Breast epithelium (tissue), 4 donors: ENCODE results near the gene ACOT9. TPM values are rescaled to one million over a fixed set of nuclear protein-coding genes. Genes with fewer than 3 reads are reported as not detected.
"Not testable (repeated sequence)": the region's sequence is repeated elsewhere in the genome, so short reads cannot be mapped to it uniquely, and the experiment has no call there.

Source experiments
- DNase-seq, 2 donors: peaks; one replicate each; pipeline ENCODE4 v3.0.0-alpha.2; 2019; ENCODE audit warnings: low spot score in 2 of 2
- H3K27ac ChIP-seq, 2 donors: fragments of 200-600 bp; sonication (generic) in 1 of 2; one replicate each; pipeline ENCODE4 v1.5.1; 2016 to 2019; ENCODE audit warnings: mild to moderate bottlenecking in 1 of 2
- H3K27me3 ChIP-seq, 2 donors: fragments of 200-600 bp; sonication (generic) in 1 of 2; one replicate each; pipeline versions ENCODE4 v1.5.1 to v1.6.0; 2017 to 2019; ENCODE audit warnings: control low read depth in 1 of 2, mild to moderate bottlenecking in 1 of 2
- H3K36me3 ChIP-seq: fragments of 200-600 bp; one replicate; pipeline ENCODE4 v1.5.1; 2019
- H3K4me1 ChIP-seq, 2 donors: fragments of 200-600 bp; sonication (generic); one replicate each; pipeline ENCODE4 v1.5.1; 2016 to 2019; ENCODE audit warnings: control low read depth in 1 of 2
- H3K4me3 ChIP-seq, 3 donors: fragments of 200-600 bp; sonication (generic); 1 replicate in 2 of 3; 2 replicates in 1 of 3; pipeline ENCODE4 v1.5.1; 2016 to 2019; ENCODE audit warnings: mild to moderate bottlenecking in 3 of 3, moderate library complexity in 2 of 3
- H3K9me3 ChIP-seq, 2 donors: fragments of 200-600 bp; sonication (generic) in 1 of 2; one replicate each; pipeline ENCODE4 v1.5.1; 2016 to 2019; ENCODE audit warnings: control low read depth in 1 of 2
- POLR2A ChIP-seq: fragments of 450-650 bp; IDR thresholded peaks from one replicate; pipeline ENCODE4 v1.6.1; 2016; ENCODE audit warnings: antibody characterized with exemption, mild to moderate bottlenecking, moderate library complexity
- POLR2AphosphoS5 ChIP-seq, 3 donors: sonication (generic); formaldehyde crosslinking; IDR thresholded peaks; one replicate each; pipeline ENCODE4 v1.6.1; 2017; ENCODE audit warnings: antibody characterized with exemption in 3 of 3
- intact Hi-C: fragments of 100-400 bp; cut with DNase I; formaldehyde crosslinking; loops from one replicate; pipeline ENCODE4 v1.15.1; 2023; ENCODE audit warnings: low total_unique reads
- total RNA-seq, 3 donors: library from RNA; depleted of rRNA; stranded (reverse); fragments of >200 nt; gene quantifications; one replicate each; pipeline ENCODE4 v1.1.0, GENCODE V29; 2016
- TF ChIP-seq, protein P1 (sequence below), 3 donors: fragments of 450-650 bp; IDR thresholded peaks; one replicate each; pipeline ENCODE4 v1.5.1; 2016 to 2017; ENCODE audit warnings: antibody characterized with exemption in 3 of 3, mild to moderate bottlenecking in 3 of 3, moderate library complexity in 3 of 3

Gene ACOT9
- total RNA-seq, 3 donors from 2014 or later = 38.7 to 42.3 (median 41.0) TPM

DNA sequence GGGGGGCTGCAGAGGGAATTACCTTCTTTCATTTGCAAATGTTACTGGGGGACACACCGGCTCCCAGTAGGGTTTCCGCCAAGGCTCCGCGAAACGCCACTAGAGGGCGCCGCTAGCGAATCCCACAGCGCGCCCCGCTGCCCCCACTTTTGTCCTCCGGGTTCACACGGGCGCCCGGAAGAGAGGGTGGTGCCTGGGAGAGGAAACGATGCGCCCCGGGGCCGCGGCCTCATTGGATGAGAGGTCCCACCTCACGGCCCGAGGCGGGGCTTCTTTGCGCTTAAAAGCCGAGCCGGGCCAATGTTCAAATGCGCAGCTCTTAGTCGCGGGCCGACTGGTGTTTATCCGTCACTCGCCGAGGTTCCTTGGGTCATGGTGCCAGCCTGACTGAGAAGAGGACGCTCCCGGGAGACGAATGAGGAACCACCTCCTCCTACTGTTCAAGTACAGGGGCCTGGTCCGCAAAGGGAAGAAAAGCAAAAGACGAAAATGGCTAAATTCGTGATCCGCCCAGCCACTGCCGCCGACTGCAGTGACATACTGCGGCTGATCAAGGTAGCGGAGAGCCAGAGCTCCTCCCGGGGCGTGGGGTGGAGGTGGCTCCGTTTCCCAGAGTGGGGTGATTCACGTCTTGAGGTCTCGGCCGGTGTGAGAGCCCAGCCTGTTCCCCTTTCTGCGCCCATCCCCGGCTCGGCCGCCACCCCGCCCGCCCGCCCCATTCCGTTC lies 40.0 kb upstream of the ACOT9 start, which contains the start of gene SAT1:
SAT1 (plus strand) TSS at position 311 of the 726 bp plus-strand sequence; CDS start at position 490, 179 bp downstream.
- H3K4me1 ChIP-seq = no peaks in the 10 kb centered on the region
- DNase-seq = peak; percentile 95
- no peaks in the 10 kb centered on the region for H3K27me3 ChIP-seq
- peak within 1 kb of the TSS; percentile 55 to 82 (median 65) for H3K4me3 ChIP-seq
- intact Hi-C loops = no loop called here
- H3K36me3 ChIP-seq = no peaks in the 10 kb centered on the region
- no peaks in the 10 kb centered on the region for H3K9me3 ChIP-seq
- peak; percentile 97 for TF ChIP-seq POLR2A
- peak; percentile 97 to 99 (median 99) for TF ChIP-seq POLR2AphosphoS5 (IDR thresholded peaks at IDR 0.05)
- TF ChIP-seq, protein P1, sequence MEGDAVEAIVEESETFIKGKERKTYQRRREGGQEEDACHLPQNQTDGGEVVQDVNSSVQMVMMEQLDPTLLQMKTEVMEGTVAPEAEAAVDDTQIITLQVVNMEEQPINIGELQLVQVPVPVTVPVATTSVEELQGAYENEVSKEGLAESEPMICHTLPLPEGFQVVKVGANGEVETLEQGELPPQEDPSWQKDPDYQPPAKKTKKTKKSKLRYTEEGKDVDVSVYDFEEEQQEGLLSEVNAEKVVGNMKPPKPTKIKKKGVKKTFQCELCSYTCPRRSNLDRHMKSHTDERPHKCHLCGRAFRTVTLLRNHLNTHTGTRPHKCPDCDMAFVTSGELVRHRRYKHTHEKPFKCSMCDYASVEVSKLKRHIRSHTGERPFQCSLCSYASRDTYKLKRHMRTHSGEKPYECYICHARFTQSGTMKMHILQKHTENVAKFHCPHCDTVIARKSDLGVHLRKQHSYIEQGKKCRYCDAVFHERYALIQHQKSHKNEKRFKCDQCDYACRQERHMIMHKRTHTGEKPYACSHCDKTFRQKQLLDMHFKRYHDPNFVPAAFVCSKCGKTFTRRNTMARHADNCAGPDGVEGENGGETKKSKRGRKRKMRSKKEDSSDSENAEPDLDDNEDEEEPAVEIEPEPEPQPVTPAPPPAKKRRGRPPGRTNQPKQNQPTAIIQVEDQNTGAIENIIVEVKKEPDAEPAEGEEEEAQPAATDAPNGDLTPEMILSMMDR (IDR thresholded peaks at IDR 0.05) = peak in 2 of 3 donors; percentile 72 to 82
- peak within 1 kb of the TSS; percentile 88 to 97 for H3K27ac ChIP-seq

DNA sequence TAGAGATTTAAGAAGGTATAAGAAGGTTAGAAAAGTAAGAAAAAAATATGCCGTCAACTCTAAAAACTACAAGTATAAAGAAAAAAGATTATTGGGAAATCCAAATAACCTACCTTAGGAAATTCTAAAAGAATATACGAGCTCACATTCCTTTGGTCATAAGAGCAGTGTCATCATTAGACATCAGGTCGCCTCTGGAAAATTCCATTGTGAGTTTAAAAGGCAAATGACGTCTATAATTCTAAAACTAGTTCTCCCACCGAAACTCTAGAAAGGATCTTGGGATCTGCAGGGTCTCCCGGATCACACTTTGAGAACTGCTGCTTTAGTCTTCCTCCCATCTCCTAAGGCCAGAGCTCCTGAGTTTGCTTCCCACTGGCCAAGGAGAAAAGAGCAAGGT lies 39.4 kb upstream of the ACOT9 start:
- Histone ChIP-seq H3K9me3 (no peaks in the 10 kb centered on the region), H3K4me3 (peak overlapping the region; percentile 55 to 82 (median 65)), H3K36me3 (no peaks in the 10 kb centered on the region), H3K27me3 (no peaks in the 10 kb centered on the region), H3K27ac (peak overlapping the region; percentile 88 to 97), H3K4me1 (no peaks in the 10 kb centered on the region)
- intact Hi-C loops = no loop called here
- TF ChIP-seq POLR2A (no peak), POLR2AphosphoS5 (IDR thresholded peaks at IDR 0.05) (no peak)
- TF ChIP-seq, protein P1 (IDR thresholded peaks at IDR 0.05) = no peak
- no peak for DNase-seq

DNA sequence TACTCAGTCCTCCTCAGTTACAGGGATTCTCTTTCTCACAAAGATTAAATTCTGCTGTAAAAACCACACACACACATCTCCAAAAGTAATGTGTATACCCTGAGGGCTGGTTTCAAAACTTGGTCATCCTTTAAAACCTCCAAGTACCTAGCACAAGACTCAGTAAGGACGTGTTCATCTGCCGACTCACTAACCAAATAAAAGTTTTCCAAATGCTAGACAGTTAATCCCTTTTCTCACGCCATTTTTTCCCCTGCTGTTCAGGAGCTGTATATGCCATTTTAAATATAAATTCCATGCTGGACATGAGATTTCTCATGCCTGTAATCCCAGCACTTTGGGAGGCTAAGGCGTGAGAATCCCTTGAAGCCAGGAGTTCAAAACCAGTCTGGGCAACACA lies 35.9 kb upstream of the ACOT9 start:
- DNase-seq = no peak
- TF ChIP-seq, protein P1 (IDR thresholded peaks at IDR 0.05) = no peak
- TF ChIP-seq POLR2AphosphoS5 (IDR thresholded peaks at IDR 0.05) = no peak
- no peak for TF ChIP-seq POLR2A
- Histone ChIP-seq H3K36me3 (no peaks in the 10 kb centered on the region), H3K27ac (no peak overlapping the region), H3K27me3 (peaks cover 0 to 2% of the 10 kb centered on the region in 2 donors), H3K4me1 (no peaks in the 10 kb centered on the region), H3K4me3 (no peak overlapping the region), H3K9me3 (no peaks in the 10 kb centered on the region)
- intact Hi-C loops = no loop called here

DNA sequence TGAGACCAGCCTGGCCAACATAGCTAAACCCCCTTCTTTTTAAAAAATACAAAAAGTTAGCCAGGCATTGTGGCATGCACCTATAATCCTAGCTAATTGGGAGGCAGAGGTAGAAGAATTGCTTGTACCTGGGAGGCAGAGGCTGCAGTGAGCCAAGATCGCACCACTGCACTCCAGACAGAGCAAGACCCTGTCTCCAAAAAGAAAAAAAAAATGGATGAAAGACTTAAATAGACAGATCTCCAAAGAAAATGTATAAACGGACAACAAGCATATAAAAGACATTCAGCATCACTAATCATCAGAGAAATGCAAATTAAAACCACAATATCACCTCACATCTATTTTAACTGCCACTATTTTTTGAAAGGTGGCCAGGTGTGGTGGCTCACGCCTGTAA lies 33.3 kb upstream of the ACOT9 start:
- intact Hi-C loops = no loop called here
- Histone ChIP-seq H3K4me1 (no peaks in the 10 kb centered on the region), H3K27me3 (peaks cover 0 to 3% of the 10 kb centered on the region in 2 donors), H3K4me3 (no peak overlapping the region), H3K9me3 (no peaks in the 10 kb centered on the region), H3K27ac (no peak overlapping the region), H3K36me3 (no peaks in the 10 kb centered on the region)
- TF ChIP-seq POLR2A (no peak), POLR2AphosphoS5 (IDR thresholded peaks at IDR 0.05) (no peak)
- TF ChIP-seq, protein P1 (IDR thresholded peaks at IDR 0.05) = no peak
- DNase-seq = no peak

DNA sequence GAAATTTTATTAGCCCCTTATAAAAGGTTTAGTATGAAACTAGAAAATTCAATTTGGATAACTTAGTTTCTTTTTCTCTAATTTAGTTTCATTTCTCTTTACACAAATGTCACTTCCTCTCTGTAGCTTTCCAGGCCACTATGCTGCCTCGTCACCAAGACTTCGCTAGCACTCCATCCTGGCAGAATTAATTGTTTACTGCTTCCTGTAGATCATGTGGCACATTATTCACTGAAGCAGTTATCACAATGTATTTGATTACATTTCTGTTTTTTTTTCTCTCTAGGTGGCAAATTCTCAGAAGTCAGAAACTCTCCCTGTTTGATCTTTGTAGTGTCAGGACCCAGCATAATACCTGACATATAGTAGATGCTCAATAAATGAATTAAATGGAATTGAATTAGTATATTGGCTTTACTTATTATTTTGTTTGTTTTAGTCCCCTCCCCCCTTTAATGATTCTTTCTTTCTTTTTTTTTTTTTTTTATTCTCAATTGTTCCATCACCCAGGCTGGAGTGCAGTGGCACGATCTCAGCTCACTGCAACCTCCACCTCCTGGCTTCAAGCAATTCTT lies 30.6 kb upstream of the ACOT9 start:
- Histone ChIP-seq H3K4me3 (no peak overlapping the region), H3K36me3 (no peaks in the 10 kb centered on the region), H3K9me3 (no peaks in the 10 kb centered on the region), H3K27ac (no peak overlapping the region), H3K4me1 (no peaks in the 10 kb centered on the region), H3K27me3 (peaks cover 0 to 3% of the 10 kb centered on the region in 2 donors)
- intact Hi-C loops = no loop called here
- TF ChIP-seq, protein P1 (IDR thresholded peaks at IDR 0.05) = no peak
- TF ChIP-seq POLR2A (no peak), POLR2AphosphoS5 (IDR thresholded peaks at IDR 0.05) (no peak)
- DNase-seq = no peak

DNA sequence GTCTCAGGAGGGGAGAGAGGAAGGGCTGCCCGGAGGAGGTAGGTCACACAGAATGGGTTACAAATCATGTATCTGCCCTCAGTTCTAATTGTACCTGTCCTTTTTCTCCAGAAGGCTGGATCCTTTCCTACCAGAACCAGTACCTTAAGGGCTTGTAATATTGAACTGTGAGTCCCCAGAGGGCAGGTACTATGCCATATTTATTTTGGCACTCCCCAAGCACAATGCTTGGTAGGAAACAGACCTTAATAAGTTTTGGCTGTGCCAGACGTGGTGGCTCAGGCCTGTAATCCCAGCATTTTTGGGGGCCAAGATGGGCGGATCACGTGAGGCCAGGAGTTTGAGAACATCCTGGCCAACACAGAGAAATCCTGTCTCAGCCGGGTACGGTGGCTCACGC lies 28.0 kb upstream of the ACOT9 start:
- H3K4me1 ChIP-seq, H3K36me3 ChIP-seq, H3K4me3 ChIP-seq, intact Hi-C loops, H3K9me3 ChIP-seq, H3K27ac ChIP-seq, DNase-seq: not testable (repeated sequence)
- peaks cover 0 to 13% of the 10 kb centered on the region in 2 donors for H3K27me3 ChIP-seq
